H9 (cell line): ENCODE measurements around the gene ZNF407. TPM values are rescaled to one million over a fixed set of nuclear protein-coding genes. Genes with fewer than 3 reads are reported as not detected.

Experiments
- DNase-seq: peaks from one replicate; pipeline ENCODE4 v3.0.0-alpha.2; 2017
- H2AFZ ChIP-seq: one replicate; pipeline ENCODE4 v1.6.1; 2013; ENCODE audit warnings: mild to moderate bottlenecking, low read length, control low read depth, moderate library complexity
- H2AK5ac ChIP-seq: 2 replicates; pipeline ENCODE4 v1.6.1; 2013; ENCODE audit warnings: low read length, control low read depth, mixed read lengths; ENCODE audit not compliant: insufficient read length
- H2BK120ac ChIP-seq: one replicate; pipeline ENCODE4 v1.6.1; 2013; ENCODE audit warnings: low read depth, mild to moderate bottlenecking, low read length, control low read depth, inconsistent platforms; ENCODE audit not compliant: poor library complexity, severe bottlenecking
- H2BK12ac ChIP-seq: 2 replicates; pipeline ENCODE4 v1.6.1; 2013; ENCODE audit warnings: low read length, control low read depth, mixed read lengths, low read depth; ENCODE audit not compliant: insufficient read length
- H2BK15ac ChIP-seq: 2 replicates; pipeline ENCODE4 v1.6.1; 2013; ENCODE audit warnings: low read depth, low read length, control low read depth
- H2BK20ac ChIP-seq: one replicate; pipeline ENCODE4 v1.6.1; 2013; ENCODE audit warnings: low read depth, mild to moderate bottlenecking, low read length, control low read depth, inconsistent platforms; ENCODE audit not compliant: poor library complexity, severe bottlenecking
- H2BK5ac ChIP-seq: 2 replicates; pipeline ENCODE4 v1.6.1; 2013; ENCODE audit warnings: low read length, control low read depth, mixed read lengths; ENCODE audit not compliant: insufficient read length
- H3K14ac ChIP-seq: 2 replicates; pipeline ENCODE4 v1.6.1; 2013; ENCODE audit warnings: low read length, control low read depth; ENCODE audit not compliant: insufficient read depth
- H3K18ac ChIP-seq: 2 replicates; pipeline ENCODE4 v1.6.1; 2013; ENCODE audit warnings: low read depth, mild to moderate bottlenecking, mixed read lengths, low read length, control low read depth; ENCODE audit not compliant: insufficient read length
- H3K23ac ChIP-seq: 2 replicates; pipeline ENCODE4 v1.6.1; 2013; ENCODE audit warnings: low read length, control low read depth, mixed read lengths, low read depth; ENCODE audit not compliant: insufficient read length
- H3K23me2 ChIP-seq: 2 replicates; pipeline ENCODE4 v1.6.1; 2013; ENCODE audit warnings: low read depth, mild to moderate bottlenecking, mixed read lengths, low read length, control low read depth; ENCODE audit not compliant: insufficient read length, poor library complexity, severe bottlenecking
- H3K27ac ChIP-seq: 2 replicates; pipeline ENCODE4 v1.5.1; 2013; ENCODE audit warnings: low read length, control low read depth, mixed read lengths, low read depth; ENCODE audit not compliant: insufficient read length
- H3K27me3 ChIP-seq: 2 replicates; pipeline ENCODE4 v1.6.1; 2013; ENCODE audit warnings: low read length, control low read depth, inconsistent platforms; ENCODE audit not compliant: insufficient read depth
- H3K4ac ChIP-seq: 2 replicates; pipeline ENCODE4 v1.6.1; 2013; ENCODE audit warnings: low read depth, mild to moderate bottlenecking, control low read depth, inconsistent platforms, low read length, moderate library complexity
- H3K4me1 ChIP-seq: 2 replicates; pipeline ENCODE4 v1.6.1; 2013; ENCODE audit warnings: low read length, control low read depth, inconsistent platforms; ENCODE audit not compliant: insufficient read depth
- H3K4me2 ChIP-seq: 2 replicates; pipeline ENCODE4 v1.6.1; 2013; ENCODE audit warnings: low read length, control low read depth, mixed read lengths; ENCODE audit not compliant: insufficient read length, insufficient read depth
- H3K56ac ChIP-seq: 2 replicates; pipeline ENCODE4 v1.6.1; 2013; ENCODE audit warnings: low read depth, mild to moderate bottlenecking, mixed read lengths, low read length, control low read depth; ENCODE audit not compliant: insufficient read length
- H3K79me1 ChIP-seq: 2 replicates; pipeline ENCODE4 v1.6.1; 2013; ENCODE audit warnings: low read depth, mild to moderate bottlenecking, moderate library complexity, low read length, control low read depth, inconsistent platforms; ENCODE audit not compliant: insufficient read depth, poor library complexity, severe bottlenecking
- H3K79me2 ChIP-seq: 2 replicates; pipeline ENCODE4 v1.6.1; 2013; ENCODE audit warnings: low read length, control low read depth, inconsistent platforms; ENCODE audit not compliant: insufficient read depth
- H3K9ac ChIP-seq: 2 replicates; pipeline ENCODE4 v1.6.1; 2013; ENCODE audit warnings: low read length, control low read depth, mixed read lengths; ENCODE audit not compliant: insufficient read length; ENCODE audit errors: extremely low read depth
- H3K9me3 ChIP-seq: one replicate; pipeline ENCODE4 v1.6.1; 2013; ENCODE audit warnings: low read depth, low read length, inconsistent platforms; ENCODE audit not compliant: control insufficient read depth
- H3T11ph ChIP-seq: one replicate; pipeline ENCODE4 v1.6.1; 2013; ENCODE audit warnings: mild to moderate bottlenecking, low read length, control low read depth, inconsistent platforms
- H4K20me1 ChIP-seq: one replicate; pipeline ENCODE4 v1.6.1; 2013; ENCODE audit not compliant: control insufficient read depth, insufficient read length, insufficient read depth
- H4K5ac ChIP-seq: 2 replicates; pipeline ENCODE4 v1.6.1; 2013; ENCODE audit warnings: low read depth, mild to moderate bottlenecking, mixed read lengths, low read length, control low read depth; ENCODE audit not compliant: insufficient read length
- H4K8ac ChIP-seq: replicated peaks from 2 replicates; pipeline ENCODE4 v1.6.1; 2013; ENCODE audit warnings: low read length, control low read depth, mixed read lengths, low read depth; ENCODE audit not compliant: insufficient read length
- H4K91ac ChIP-seq: 2 replicates; pipeline ENCODE4 v1.6.1; 2013; ENCODE audit warnings: low read depth, mild to moderate bottlenecking, moderate library complexity, mixed read lengths, low read length, control low read depth; ENCODE audit not compliant: insufficient read length
- H3K27ac Mint-ChIP-seq, 3 experiments: 2 replicates in 2 of 3; 3 replicates in 1 of 3; pipeline ENCODE4 v1.8.0; 2020 to 2021; ENCODE audit warnings: mixed read lengths in 3 of 3, mild to moderate bottlenecking in 1 of 3, moderate library complexity in 1 of 3
- H3K27me3 Mint-ChIP-seq: 2 replicates; pipeline ENCODE4 v1.8.0; 2021; ENCODE audit warnings: low read depth, mild to moderate bottlenecking, moderate library complexity, mixed read lengths
- H3K36me3 Mint-ChIP-seq, 3 experiments: 2 replicates in 2 of 3; 3 replicates in 1 of 3; pipeline ENCODE4 v1.8.0; 2020 to 2021; ENCODE audit warnings: low read depth in 3 of 3, mixed read lengths in 3 of 3; ENCODE audit not compliant: insufficient read depth in 1 of 3
- H3K4me1 Mint-ChIP-seq, 2 experiments: 2 replicates each; pipeline ENCODE4 v1.8.0; 2020; ENCODE audit warnings: mixed read lengths in 2 of 2
- H3K4me3 Mint-ChIP-seq, 2 experiments: 2 replicates in 1 of 2; 3 replicates in 1 of 2; pipeline ENCODE4 v1.8.0; 2020 to 2021; ENCODE audit warnings: mild to moderate bottlenecking in 2 of 2, mixed read lengths in 2 of 2, moderate library complexity in 1 of 2
- H3K9me3 Mint-ChIP-seq, 2 experiments: 2 replicates in 1 of 2; 3 replicates in 1 of 2; pipeline ENCODE4 v1.8.0; 2020; ENCODE audit warnings: mild to moderate bottlenecking in 2 of 2, mixed read lengths in 2 of 2, moderate library complexity in 1 of 2
- WGBS: extraction: QIAGEN DNeasy Blood & Tissue Kit; methylation state at CpG from one replicate; pipeline ENCODE4 v1.1.7; 2013; ENCODE audit warnings: missing lambda C conversion rate, low lambda C conversion rate, mixed read lengths; ENCODE audit not compliant: insufficient read length; ENCODE audit errors: extremely low coverage; 5-methylcytosine and 5-hydroxymethylcytosine counted together
- total RNA-seq: library from RNA; stranded (reverse); gene quantifications from 2 replicates; pipeline ENCODE4 v1.2.1, GENCODE V29; 2021
- TF ChIP-seq, protein P1 (sequence below): fragments of 200-600 bp; sonication (generic); conservative IDR thresholded peaks from 3 replicates; pipeline ENCODE4 v1.8.0; 2021; ENCODE audit warnings: antibody characterized with exemption, mild to moderate bottlenecking

ZNF407 gene
- total RNA-seq, 1 experiment from 2014 or later: 8.7 TPM

- no peak overlapping the region for H3T11ph ChIP-seq
- no peak for DNase-seq
Measured at GRCh38 chr18:75057169-75057960, 459.7 kb downstream of the ZNF407 start.

More at GRCh38 chr18:75057169-75057960, 459.7 kb downstream of the ZNF407 start:
- H3K79me1 ChIP-seq: no peaks in the 10 kb centered on the region
- Mint-ChIP-seq H3K27ac (no peak overlapping the region), H3K4me3 (no peak overlapping the region), H3K36me3 (no peaks in the 10 kb centered on the region), H3K9me3 (no peaks in the 10 kb centered on the region; a peak in 1 of 5 replicates), H3K4me1 (peaks cover 0 to 6% of the 10 kb centered on the region in 2 experiments; a peak in 2 of 4 replicates), H3K27me3 (no peaks in the 10 kb centered on the region)
- H2AK5ac ChIP-seq: no peak overlapping the region
- H3K18ac ChIP-seq: no peak overlapping the region
- no peaks in the 10 kb centered on the region for H3K9me3 ChIP-seq
- no peak overlapping the region for H3K27ac ChIP-seq
- H3K4ac ChIP-seq: no peak overlapping the region
- H3K56ac ChIP-seq: no peak overlapping the region
- H2BK15ac ChIP-seq: no peak overlapping the region
- no peak overlapping the region for H4K8ac ChIP-seq
- H3K9ac ChIP-seq: no peak overlapping the region
- H2AFZ ChIP-seq: no peak overlapping the region
- H3K79me2 ChIP-seq: no peaks in the 10 kb centered on the region
- H3K23me2 ChIP-seq: no peaks in the 10 kb centered on the region
- no peak overlapping the region for H2BK20ac ChIP-seq
- TF ChIP-seq, protein P1, sequence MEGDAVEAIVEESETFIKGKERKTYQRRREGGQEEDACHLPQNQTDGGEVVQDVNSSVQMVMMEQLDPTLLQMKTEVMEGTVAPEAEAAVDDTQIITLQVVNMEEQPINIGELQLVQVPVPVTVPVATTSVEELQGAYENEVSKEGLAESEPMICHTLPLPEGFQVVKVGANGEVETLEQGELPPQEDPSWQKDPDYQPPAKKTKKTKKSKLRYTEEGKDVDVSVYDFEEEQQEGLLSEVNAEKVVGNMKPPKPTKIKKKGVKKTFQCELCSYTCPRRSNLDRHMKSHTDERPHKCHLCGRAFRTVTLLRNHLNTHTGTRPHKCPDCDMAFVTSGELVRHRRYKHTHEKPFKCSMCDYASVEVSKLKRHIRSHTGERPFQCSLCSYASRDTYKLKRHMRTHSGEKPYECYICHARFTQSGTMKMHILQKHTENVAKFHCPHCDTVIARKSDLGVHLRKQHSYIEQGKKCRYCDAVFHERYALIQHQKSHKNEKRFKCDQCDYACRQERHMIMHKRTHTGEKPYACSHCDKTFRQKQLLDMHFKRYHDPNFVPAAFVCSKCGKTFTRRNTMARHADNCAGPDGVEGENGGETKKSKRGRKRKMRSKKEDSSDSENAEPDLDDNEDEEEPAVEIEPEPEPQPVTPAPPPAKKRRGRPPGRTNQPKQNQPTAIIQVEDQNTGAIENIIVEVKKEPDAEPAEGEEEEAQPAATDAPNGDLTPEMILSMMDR: no peak
- no peaks in the 10 kb centered on the region for H3K4me1 ChIP-seq
- no peaks in the 10 kb centered on the region for H4K20me1 ChIP-seq
- H2BK120ac ChIP-seq: no peak overlapping the region
- no peak overlapping the region for H4K91ac ChIP-seq
- H3K4me2 ChIP-seq: no peak overlapping the region
- H4K5ac ChIP-seq: no peak overlapping the region
- H3K23ac ChIP-seq: no peak overlapping the region
- H2BK5ac ChIP-seq: no peak overlapping the region
- H2BK12ac ChIP-seq: no peak overlapping the region
- WGBS: no CpG with 5 or more reads among the region's 10 CpGs
- H3K14ac ChIP-seq: no peak overlapping the region
- no peaks in the 10 kb centered on the region for H3K27me3 ChIP-seq
